ENCODE data around the gene GOLGA6L10. TPM values are rescaled to one million over a fixed set of nuclear protein-coding genes. Genes with fewer than 3 reads are reported as not detected.
"Not testable (repeated sequence)": the region's sequence is repeated elsewhere in the genome, so short reads cannot be mapped to it uniquely, and the experiment has no call there.

The GOLGA6L10 gene
- total RNA-seq, 1 donor from 2014 or later: 0.20 TPM

DNA sequence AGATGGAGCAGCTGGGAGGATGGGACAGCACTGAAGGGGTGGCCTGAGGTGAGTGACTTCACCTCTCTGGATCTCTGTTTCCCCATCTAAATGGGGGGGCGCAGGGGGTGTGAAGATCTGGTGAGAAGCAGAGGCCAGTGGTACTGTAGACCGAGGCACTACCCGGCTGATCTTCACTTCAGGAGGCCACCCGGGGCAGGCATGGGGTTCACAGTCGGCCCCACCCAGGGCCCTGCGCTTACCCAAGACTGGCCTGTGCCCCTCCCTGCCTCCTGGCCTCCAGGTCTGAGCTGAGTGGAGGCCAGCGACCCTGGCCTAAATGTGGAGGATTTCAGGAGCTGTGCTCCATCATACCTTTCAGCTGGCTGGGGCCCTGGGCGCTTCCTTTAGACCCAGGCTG is 31.0 kb downstream of the GOLGA6L10 start:
- not testable (repeated sequence) for DNase-seq (ENCODE audit: low read depth in 2 of 2)

DNA sequence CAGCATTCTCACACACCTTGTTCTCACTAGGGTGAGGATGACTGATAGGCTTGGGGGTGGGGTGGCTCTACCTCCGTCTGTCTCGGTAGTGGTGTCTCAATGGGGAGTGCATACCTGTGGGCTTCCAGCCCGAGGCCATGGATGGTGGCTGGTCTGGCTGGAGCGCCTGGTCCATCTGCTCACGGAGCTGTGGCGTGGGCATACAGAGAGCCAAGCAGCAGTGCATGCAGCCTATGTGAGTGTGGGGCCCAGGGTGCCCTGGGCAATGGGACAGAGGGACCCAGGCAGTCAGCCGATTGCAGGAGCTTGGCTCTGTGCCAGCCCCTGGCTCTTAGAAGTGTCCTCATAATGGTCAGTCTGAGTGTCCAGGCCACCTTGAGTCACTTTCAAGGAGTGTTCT is 31.8 kb downstream of the GOLGA6L10 start:
- DNase-seq (ENCODE audit: low read depth in 2 of 2): not testable (repeated sequence)

DNA sequence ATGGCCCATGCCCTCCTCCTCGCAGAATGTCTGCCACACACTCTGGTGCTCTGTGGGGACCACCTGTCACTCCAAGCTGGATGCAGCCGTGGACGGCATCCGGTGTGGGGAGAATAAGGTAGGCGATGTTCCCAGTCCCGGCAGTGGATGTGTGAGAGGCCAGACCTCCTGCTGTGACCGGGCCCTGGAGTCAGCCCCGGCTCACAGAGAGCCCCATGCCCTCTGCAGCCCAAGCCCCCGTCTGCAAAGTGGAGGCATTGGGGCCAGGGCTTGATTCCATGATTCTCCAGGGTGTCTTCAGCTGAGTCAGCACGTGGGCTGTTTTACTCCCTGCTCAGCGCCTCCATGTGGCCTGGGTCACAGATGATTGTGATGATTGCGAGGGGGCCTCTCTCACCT is 32.2 kb downstream of the GOLGA6L10 start:
- DNase-seq (ENCODE audit: low read depth in 2 of 2): no peak

DNA sequence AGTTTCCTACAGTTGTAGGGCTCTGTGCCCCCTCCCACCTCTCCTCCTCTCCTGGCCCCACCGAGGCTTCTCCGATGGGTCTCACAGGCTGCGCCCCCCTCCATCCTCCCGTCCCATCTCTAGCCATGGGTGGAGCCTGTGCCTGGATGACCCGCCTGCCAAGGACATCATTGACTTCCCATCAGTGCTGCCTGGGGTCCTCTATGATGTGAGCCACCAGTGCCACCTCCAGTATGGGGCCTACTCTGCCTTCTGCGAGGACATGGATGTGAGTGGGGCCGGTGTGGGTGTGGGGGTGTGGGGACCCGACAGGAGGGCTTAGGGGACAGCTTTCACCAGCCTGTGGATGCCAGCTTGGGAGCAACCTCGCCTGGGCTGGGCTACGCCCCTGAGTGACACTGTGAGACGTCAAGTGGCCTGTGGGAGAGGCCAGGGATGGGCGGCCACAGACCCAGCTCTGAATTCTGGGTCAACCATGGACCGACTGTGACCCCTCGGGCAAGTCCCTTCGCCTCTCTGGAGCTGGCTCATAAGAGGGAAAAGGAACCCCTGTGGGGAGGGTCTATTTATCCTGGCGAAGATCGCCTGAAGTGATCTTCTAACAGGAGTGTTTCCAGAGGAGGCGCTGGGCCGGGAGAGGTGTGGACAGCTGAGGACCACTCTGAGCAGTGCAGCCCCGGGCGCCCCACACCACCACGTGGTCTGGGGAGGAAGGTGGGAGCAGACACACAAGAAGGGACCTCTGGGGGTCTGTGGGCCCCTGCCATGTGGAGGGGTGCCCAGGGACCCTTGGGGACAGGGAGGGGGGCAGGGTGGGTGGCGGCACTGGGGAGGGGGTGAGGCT is 32.8 kb downstream of the GOLGA6L10 start:
- DNase-seq (ENCODE audit: low read depth in 2 of 2): not testable (repeated sequence)

DNA sequence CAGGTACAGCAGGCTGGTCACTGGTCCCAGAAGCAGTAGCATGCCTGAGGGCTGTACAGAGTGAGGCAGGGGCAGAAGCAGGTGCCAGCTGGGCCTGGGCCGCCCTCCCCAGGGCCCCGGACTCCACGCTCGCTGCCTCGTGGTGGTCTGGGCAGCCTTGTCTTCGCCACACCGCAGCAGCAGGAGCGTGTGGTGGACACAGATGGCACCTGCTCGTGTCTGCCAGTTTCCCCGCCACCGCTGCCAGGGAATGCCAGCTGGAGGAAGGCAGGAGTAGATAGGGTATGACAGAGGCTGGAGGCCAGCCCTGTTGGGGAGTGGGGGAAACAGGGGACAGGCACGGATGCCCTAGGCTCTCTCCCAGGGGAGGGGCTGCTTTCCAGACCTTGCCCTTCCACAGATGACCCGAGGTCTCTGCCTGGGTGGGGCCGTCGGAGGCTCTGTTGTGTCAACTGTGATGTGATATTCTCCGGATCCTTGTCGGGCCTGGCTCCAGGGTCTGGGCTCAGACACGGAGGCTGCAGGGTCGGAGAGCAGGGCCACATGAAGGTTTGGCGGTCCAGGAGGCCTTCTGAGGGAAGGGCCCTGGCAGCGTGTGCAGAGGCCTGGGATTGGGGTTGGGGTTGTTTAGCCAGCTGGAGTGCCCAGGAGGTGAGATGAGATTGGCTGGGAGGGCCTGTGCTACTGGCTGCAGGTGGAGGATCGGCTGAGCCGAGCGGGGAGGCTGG is 33.6 kb downstream of the GOLGA6L10 start:
- no peak for DNase-seq (ENCODE audit: low read depth in 2 of 2)

DNA sequence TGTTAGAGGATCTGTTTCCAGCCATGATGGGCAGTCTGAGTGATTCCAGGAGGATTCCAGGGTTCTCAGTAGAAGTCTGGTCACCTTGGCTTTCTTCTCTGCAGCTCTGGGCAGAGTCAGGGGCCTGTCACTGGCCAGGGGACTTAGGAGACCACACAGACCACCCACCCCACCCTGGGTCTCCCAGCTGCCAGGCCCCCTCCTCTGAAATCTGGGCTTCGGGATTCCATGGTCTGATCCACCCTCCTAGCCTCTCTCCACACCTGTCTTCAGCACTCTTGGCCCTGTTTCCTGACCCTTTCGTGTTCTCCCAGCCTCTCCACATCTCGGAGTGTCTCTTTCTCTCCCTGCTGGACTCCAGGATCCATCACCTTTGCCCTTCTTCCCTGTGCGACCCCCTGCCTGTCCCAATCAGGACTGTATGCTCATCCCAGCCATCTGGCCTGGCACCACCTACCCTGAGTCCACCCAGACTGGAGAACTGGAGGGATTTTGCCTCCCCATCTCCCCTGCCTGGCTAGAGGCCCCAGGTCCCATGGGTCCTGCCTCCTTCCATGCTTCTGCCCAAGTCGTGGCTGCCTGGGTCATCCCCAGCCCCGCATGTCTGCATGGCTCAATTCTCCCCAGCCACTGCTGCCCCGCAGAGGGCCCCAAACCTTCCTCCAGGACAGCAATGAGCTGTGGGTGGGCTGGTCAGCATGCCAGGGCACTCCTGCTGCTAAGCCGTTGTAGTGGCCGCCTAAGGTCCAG is 34.3 kb downstream of the GOLGA6L10 start:
- DNase-seq (ENCODE audit: low read depth in 2 of 2): no peak

DNA sequence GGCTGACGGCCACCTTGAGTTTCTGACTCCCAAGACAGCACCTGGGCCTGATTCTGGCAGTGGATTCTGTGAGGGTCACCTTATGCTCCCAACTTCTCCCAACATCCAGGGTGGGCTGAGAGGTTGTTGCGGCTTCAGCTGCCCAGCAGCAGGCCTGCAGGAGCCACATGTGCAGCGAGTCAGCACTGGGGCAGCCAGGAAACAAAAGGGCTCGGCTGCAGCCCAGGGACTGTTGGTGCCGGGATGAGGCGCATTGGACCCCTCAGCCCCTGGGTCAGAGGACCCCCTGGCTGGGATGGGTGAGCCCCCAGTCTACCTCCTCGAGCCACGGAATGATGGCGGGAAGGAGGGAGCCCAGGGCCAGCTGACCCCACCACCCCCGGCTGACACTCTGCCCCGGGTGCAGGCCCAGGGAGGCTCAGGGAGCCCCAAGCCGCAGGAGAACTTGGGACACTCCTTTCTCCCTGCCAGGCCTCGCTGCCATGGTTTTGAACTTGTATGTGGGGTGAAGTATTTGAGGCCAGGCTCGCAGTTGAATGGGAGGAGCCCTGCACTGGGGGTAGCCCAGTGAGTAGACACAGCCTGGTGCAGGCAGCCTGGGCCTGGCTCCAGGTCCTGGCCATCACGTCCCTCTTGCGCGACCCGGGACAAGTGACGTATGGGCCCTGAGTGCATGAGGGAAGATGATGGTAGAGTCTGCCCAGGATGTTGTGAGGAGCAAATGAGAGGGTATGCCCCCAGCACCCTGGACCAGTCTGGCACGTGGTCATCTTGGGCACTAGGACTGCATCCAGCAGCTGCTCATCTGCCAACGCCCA is 35.1 kb downstream of the GOLGA6L10 start:
- DNase-seq (ENCODE audit: low read depth in 2 of 2): peak in 1 of 2 donors; percentile 44

DNA sequence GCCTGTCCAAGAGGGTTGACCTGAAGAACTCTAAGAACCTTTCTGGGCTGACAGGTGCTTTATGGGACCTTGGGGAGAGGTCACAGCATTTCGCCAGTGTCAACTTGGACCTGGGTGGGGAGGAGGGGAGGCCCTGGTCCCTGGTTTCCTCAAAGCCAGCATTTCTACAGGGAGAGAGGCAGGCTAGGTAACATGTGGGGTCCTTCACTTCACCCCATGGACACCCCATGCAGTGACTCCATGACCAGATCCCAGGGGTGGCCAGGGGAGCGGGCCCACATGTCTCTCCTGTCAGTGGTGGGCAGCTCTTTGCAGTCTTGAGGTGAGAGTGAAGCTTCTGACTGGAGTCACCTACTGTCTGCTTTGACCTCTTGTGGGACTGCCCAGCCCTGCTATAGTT is 35.8 kb downstream of the GOLGA6L10 start:
- no peak for DNase-seq (ENCODE audit: low read depth in 2 of 2)

DNA sequence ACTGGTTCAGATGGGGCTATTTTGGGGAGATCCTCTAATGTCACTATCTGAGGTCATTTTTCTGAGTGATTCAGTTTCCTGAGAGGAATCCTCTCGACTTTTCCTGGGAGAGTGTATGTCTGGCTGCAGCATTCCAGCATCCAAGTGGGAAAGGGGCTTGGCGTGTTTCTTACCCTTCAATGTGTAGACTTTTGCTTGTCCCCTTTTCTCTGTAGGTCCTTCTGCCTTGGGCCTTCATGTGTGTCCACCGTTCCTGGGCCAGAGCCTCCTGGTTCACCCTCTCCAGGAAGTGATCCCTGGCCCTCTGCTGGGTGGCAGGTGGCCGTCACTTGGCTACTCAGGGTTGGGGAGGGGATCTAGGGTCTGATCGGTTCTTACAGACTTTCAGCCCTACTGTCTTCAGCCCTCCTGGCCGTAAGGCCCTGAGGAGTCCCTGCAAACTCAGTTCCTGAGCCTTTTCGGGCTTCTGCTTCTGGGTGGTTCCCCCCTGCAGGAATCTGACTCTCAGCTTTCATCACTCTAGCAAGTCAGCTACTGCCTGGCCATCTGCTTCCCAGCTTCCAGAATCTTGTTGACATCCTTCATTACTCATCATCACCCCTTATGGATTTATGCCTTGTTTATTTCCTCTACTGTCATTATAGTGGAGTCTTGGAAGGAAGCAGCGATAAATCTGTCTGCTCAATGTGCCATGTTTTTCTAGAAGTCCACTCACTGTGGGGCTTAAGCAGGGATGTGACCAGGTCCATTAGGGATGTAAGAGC is 36.5 kb downstream of the GOLGA6L10 start:
- DNase-seq (ENCODE audit: low read depth in 2 of 2): peak in 1 of 2 donors; percentile 92

DNA sequence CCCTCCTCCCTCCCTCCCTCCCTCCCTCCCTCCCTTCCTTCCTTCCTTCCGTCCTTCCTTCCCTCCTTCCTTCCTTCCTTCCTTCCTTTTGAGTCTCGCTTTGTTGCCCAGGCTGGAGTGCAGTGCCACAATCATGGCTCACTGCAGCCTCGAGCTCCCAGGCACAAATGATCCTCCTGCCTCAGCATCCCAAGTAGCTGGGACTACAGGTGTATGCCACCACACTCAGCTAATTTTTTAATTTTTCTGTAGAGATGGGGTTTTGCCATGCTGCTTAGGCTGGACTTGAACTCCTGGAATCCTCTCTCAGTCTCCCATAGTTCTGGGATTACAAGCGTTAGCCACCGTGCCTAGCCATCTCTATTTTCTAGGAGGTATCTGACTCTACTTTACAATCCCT is 38.0 kb downstream of the GOLGA6L10 start:
- not testable (repeated sequence) for DNase-seq (ENCODE audit: low read depth in 2 of 2)

DNA sequence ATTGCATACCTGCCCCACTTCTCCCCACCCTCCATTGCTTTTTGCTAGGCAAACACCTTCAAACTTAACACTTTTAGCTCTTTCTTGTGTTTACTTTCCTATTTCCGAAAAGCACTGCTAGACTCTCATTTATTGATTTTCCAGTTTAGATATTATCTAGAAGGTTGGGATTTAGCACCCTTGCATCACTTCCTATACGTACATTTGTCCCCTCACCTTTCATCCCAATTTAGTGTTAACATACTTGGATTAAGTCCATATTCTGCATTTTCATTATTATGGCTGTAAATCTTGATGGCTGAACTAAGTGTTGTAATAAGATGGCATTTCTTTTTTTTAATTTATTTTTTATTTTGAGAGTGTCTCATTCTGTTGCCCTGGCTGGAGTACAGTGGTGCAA is 39.5 kb downstream of the GOLGA6L10 start:
- no peak for DNase-seq (ENCODE audit: low read depth in 2 of 2)

DNA sequence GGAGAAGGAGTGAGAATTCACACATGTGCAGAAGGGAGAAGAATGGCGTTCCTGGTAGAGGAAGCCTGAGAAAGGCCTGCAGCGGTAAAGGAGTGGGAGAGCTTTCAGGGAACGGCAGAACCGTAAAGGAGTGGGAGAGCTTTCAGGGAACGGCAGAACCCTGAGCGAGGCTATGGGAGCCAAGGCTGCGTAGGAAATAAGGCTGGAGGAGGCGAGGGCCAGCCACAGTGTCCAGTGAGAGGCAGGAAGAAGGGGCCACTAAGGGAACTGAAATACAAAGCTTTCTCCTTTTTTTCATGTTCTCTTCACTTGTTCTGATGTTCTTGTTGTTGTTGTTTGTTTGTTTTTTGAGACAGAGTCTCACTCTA is 41.6 kb downstream of the GOLGA6L10 start:
- no peak for DNase-seq (ENCODE audit: low read depth in 2 of 2)

DNA sequence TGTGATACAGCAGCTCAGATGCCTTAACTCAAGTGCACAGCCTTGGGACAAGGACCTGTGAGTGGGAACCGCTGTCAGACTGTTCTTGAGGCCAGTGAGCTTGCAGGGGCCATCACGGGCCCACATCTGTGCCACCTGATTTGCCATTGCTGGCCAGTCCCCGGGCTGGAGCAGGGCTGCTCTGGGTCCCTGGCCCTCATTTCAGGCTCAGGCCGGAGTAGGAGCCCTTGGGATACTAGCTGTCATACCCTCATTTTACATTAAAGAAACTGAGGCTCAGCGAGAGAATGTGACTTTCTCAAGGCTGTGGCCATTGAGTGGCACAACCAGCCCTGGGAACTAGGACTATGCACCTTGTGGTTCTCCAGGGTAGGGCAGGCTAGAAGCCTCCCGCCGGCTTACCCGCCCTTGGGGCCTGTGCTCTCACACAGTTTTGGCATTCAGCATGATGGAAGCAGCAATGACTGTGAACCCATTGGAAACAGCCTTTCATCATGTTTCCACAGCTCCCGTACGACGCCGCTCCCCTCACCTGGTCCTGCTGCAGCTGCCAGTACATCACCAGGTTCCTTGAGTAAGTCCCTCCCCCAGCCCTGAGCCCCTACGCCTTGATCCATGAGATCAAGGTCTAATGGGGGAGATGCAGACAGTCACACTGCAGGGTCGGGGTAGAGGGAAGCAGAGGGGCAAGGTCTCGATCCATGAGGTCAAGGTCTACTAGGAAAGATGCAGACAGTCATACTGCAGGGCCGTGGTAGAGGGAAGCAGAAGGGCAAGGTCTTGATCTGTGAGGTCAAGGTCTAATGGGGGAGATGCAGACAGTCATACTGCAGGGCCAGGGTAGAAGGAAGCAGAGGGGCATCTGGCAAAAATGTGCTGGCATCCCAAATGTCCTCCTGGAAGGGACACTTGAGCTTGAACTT is 42.2 kb downstream of the GOLGA6L10 start:
- DNase-seq (ENCODE audit: low read depth in 2 of 2): no peak

DNA sequence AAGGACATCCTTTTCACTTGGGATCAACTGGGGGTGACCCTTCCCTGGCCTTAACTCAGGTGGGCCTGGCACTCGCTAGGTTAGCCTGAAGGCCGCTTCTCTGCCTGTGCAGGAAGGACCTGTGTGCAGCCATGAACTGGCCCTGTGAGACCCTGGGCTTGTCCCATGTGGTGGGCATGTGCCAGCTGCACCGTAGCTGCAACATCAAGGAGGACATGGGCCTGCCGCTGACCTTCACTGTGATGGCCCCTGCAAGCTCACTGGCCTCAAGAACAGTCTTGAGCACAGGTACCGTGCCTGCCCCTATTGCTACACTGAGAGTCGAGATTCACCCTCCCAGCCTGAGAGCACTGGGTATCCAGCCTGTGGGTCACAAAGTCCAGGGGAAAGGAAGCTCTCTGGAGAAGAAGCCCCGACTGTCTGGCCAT is 43.6 kb downstream of the GOLGA6L10 start:
- DNase-seq (ENCODE audit: low read depth in 2 of 2): no peak

DNA sequence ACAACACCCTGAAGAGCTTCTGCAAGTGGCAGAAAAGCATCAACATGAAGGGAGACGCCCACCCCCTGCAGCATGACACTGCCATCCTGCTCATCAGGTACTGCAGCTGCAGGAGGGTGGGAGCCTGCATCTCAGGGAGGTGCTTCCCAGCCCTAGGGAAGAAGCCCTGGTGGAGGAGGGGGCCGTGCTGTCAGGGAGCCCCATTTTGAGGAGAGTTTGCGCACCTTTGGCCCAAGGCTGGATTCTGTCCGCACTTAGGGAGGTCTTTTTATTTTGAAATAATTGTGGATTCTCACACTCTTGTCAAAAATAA is 44.5 kb downstream of the GOLGA6L10 start:
- no peak for DNase-seq (ENCODE audit: low read depth in 2 of 2)

DNA sequence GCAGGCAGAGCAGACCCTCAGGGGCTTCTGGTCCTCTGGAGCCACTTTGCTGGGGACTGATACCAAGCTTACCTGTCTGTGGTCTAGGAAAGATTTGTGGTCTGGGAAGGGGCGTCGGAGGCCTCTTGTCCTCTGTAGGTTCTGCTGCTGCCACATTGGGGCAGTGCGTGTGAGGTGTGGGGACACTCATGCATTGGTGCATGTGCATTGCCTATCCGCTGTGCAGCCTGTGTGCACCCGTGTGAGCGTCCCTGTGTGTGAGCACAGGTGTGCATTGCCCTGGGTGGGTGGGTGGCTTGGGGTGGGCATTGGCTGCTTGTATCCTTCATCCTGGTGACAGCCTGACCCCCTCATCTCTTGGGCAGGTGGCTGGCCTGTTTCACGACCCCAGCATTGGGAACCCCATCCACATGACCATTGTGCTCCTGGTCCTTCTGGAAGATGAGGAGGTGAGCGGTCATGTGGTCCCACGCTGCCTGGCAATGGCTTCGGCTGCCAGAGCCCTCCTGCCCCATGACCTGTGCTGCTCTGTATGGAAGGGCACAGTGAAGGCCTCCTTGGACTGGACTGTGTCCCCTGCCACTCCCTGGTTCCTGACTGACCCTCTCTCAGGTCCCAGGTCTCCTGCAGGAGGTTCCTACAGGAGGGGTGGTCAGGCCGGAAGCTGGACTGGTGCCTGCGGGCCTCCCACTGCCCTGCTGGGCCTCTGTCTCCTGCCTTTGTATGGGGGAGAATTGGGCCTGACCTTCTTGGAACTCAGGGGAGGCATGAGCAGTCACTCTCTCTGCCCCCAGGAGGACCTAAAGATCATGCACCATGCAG is 45.1 kb downstream of the GOLGA6L10 start:
- no peak for DNase-seq (ENCODE audit: low read depth in 2 of 2)

DNA sequence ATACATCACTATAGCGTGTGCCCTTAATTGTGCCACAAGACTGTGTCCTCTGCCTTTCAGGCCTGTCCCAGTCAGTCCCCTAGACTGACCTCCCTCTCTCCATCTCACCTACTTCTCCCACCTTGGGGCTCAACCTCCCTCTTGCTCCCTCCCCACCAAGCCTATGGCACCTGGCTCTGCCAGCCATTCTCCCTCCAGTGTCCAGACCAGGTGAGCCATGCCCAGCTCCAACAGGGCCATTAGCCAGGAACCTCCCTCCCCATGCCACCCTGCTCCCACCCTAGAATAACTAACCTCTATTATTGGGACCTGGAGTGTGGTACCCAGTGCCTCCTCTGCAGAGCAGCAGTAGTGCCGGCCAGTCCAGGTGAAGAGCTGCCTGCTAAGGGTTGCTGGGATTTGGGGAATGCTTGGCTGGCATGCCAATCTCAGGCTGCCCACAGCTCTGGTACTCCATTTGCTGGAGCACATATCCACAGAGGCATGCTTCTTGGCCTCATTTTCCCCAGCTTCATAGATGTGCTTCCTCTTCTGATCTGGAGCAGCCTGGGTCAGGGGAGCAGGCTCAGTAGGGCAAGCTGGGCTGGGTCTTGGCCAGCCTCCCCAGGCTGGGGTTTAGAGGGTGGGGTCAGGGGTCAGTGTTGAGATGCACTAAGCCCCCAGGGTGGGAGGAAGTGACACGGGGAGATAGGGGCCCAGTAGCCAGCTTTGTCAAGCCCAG is 47.8 kb downstream of the GOLGA6L10 start:
- no peak for DNase-seq (ENCODE audit: low read depth in 2 of 2)

DNA sequence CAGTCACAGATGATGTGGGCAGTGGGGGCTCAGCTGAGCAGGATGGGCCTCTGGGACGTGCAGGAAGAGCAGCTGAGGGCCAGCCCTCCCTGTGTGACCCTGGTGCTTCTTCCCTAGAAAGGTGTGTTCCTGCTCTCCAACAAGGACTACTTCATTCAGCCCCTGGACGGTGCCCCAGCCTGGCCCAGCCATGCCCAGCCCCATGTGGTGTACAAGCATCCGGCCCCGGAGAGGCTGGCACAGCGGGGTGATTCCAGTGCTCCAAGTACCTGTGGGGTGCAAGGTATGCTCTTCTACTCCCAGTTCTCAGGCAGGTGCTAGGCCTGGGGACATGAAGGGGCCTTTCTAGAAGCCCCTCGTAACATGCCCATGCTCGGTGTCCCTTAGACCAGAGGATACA is 48.4 kb downstream of the GOLGA6L10 start:
- DNase-seq (ENCODE audit: low read depth in 2 of 2): no peak

All from lung microvascular endothelial cell (primary cell).